ENCODE results near the gene WDR33. TPM values are rescaled to one million over a fixed set of nuclear protein-coding genes. Genes with fewer than 3 reads are reported as not detected.

Gene WDR33
- total and polyA plus RNA-seq, 10 of the 15 experiments (the other 5 are each of a cell fraction or from before 2014, with no cell fraction given) = 29.2 to 73.8 (median 45.6) TPM

DNA sequence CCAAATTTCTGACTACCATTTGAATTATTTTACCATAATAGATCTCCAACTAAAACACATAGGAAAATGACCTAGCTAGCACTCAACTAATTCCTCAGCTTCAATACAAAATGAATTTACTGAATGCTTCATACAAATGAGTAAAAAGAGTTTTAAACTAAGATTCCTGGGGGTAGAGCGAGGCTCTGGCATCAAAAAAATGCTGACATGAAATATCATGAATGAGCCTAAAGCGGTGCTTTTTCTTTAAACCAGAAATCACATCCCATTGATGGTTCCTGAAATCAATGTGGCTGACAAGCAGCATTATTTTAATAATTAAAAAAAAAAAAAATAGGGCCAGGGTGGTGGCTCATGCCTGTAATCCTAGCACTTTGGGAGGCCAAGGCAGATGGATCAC, 32.1 kb downstream of the WDR33 start:
- no peak for FAIRE-seq
- no peaks in the 10 kb centered on the region for H3K9me3 ChIP-seq (replicated peaks; ENCODE audit: control insufficient read depth, insufficient read depth, low read length)
- ChIA-PET POLR2A (interaction anchor here (0.6 kb wide), 2 partner anchors 27 to 270 kb away, joined by 3 to 4 read pairs; no protein-coding TSS in a partner anchor), CTCF (interaction anchor here (0.7 to 1.5 kb wide), 2 partner anchors 18 to 100 kb away, joined by 3 to 4 read pairs; no protein-coding TSS in a partner anchor), SMC1A (ENCODE audit: uncharacterized antibody, unreplicated experiment) (interaction anchor here (0.6 to 1.2 kb wide), 3 partner anchors 30 to 207 kb away, joined by 3 to 5 read pairs (median 3); no protein-coding TSS in a partner anchor), RAD21 (ENCODE audit: unreplicated experiment) (no interaction called here)
- no peak for TF ChIP-seq ASH2L (IDR thresholded peaks at IDR 0.05; ENCODE audit: borderline replicate concordance, low read depth)
- TF ChIP-seq HDAC2 (IDR thresholded peaks at IDR 0.05) = no peak
- TF ChIP-seq E2F8 (IDR thresholded peaks at IDR 0.05; ENCODE audit: low read depth, partially characterized antibody) = no peak
- TF ChIP-seq SMAD1 (IDR thresholded peaks at IDR 0.05; ENCODE audit: low read depth, partially characterized antibody) = no peak
- no peak for TF ChIP-seq EZH2 (IDR thresholded peaks at IDR 0.05; ENCODE audit: borderline replicate concordance, control insufficient read depth, low read depth, low read length)
- TF ChIP-seq, protein P1, sequence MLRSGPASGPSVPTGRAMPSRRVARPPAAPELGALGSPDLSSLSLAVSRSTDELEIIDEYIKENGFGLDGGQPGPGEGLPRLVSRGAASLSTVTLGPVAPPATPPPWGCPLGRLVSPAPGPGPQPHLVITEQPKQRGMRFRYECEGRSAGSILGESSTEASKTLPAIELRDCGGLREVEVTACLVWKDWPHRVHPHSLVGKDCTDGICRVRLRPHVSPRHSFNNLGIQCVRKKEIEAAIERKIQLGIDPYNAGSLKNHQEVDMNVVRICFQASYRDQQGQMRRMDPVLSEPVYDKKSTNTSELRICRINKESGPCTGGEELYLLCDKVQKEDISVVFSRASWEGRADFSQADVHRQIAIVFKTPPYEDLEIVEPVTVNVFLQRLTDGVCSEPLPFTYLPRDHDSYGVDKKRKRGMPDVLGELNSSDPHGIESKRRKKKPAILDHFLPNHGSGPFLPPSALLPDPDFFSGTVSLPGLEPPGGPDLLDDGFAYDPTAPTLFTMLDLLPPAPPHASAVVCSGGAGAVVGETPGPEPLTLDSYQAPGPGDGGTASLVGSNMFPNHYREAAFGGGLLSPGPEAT (IDR thresholded peaks at IDR 0.05; ENCODE audit: low read depth) = no peak
- no peak for TF ChIP-seq MEF2A (IDR thresholded peaks at IDR 0.05; ENCODE audit: insufficient read depth, low read depth, low read length)
- H3K4me1 ChIP-seq (ENCODE audit: control insufficient read depth, insufficient read depth, low read length) = no peaks in the 10 kb centered on the region
- H3K27ac ChIP-seq (ENCODE audit: control insufficient read depth, insufficient read depth) = no peak overlapping the region
- no peaks in the 10 kb centered on the region; a peak in 1 of 4 replicates for H3K36me3 ChIP-seq (ENCODE audit: control insufficient read depth in 2 of 2, insufficient read depth in 2 of 2, low read length in 1 of 2)
- in situ Hi-C loops (cut with MboI) (no loop called here), intact Hi-C loops (cut with micrococcal nuclease; ENCODE audit: unreplicated experiment) (no loop called here)
- WGBS (ENCODE audit: insufficient coverage, insufficient replicate concordance, low lambda C conversion rate, missing lambda C conversion rate) = 68% methylated on average over 2 of the region's 2 CpGs
- ATAC-seq = no peak
- no TSS peak for BruUV-seq (replicated peaks)
- H3K4me3 ChIP-seq = no peak overlapping the region
- H3K4me2 ChIP-seq (ENCODE audit: control insufficient read depth, insufficient read depth) = no peak overlapping the region
- no peak for DNase-seq (ENCODE audit: low read depth, low spot score)
- peaks cover 63% of the 10 kb centered on the region for H3K79me2 ChIP-seq (ENCODE audit: control insufficient read depth, insufficient read depth, low read length)
- H4K20me1 ChIP-seq (ENCODE audit: control insufficient read depth, insufficient read depth) = no peaks in the 10 kb centered on the region
- no peak overlapping the region for H3K9ac ChIP-seq (ENCODE audit: control insufficient read depth, insufficient read depth, low read length)
- H2AFZ ChIP-seq (ENCODE audit: control insufficient read depth, low read depth, low read length) = no peak overlapping the region
- H3K27me3 ChIP-seq (replicated peaks in 1 of 2; ENCODE audit: control insufficient read depth in 2 of 2, insufficient read depth in 2 of 2, low read length in 1 of 2) = no peaks in the 10 kb centered on the region
